Neural crest cell (in vitro differentiated cells): ENCODE data around the gene ERV3-1. TPM values are rescaled to one million over a fixed set of nuclear protein-coding genes. Genes with fewer than 3 reads are reported as not detected.
A peak's percentile ranks its signal among the peaks of the same experiment; 100 is the strongest.

ENCODE experiments used
- DNase-seq: peaks from one replicate; pipeline ENCODE4 v3.0.0; 2021; ENCODE audit warnings: low read depth, mixed read lengths, low spot score
- H3K27ac Mint-ChIP-seq: one replicate; pipeline ENCODE4 v1.8.0; 2021; ENCODE audit warnings: mild to moderate bottlenecking, mixed read lengths; ENCODE audit not compliant: unreplicated experiment
- H3K27me3 Mint-ChIP-seq: 2 replicates; pipeline ENCODE4 v1.8.0; 2021; ENCODE audit warnings: low read depth, mild to moderate bottlenecking, mixed read lengths
- H3K36me3 Mint-ChIP-seq: 2 replicates; pipeline ENCODE4 v1.8.0; 2021; ENCODE audit warnings: low read depth, mild to moderate bottlenecking, mixed read lengths
- H3K4me1 Mint-ChIP-seq: 2 replicates; pipeline ENCODE4 v1.8.0; 2021; ENCODE audit warnings: mixed read lengths
- H3K4me3 Mint-ChIP-seq: one replicate; pipeline ENCODE4 v1.8.0; 2021; ENCODE audit warnings: mild to moderate bottlenecking, mixed read lengths
- H3K9me3 Mint-ChIP-seq: 2 replicates; pipeline ENCODE4 v1.8.0; 2021; ENCODE audit warnings: mixed read lengths
- total RNA-seq: library from RNA; stranded (reverse); gene quantifications from 2 replicates; pipeline ENCODE4 v1.2.1, GENCODE V29; 2021
- TF ChIP-seq, protein P1 (sequence below): fragments of 200-600 bp; sonication (generic); conservative IDR thresholded peaks from 2 replicates; pipeline ENCODE4 v1.5.0; 2021; ENCODE audit warnings: antibody characterized with exemption, mild to moderate bottlenecking

The ERV3-1 gene
- total RNA-seq, 1 donor from 2014 or later: 33.0 TPM

DNA sequence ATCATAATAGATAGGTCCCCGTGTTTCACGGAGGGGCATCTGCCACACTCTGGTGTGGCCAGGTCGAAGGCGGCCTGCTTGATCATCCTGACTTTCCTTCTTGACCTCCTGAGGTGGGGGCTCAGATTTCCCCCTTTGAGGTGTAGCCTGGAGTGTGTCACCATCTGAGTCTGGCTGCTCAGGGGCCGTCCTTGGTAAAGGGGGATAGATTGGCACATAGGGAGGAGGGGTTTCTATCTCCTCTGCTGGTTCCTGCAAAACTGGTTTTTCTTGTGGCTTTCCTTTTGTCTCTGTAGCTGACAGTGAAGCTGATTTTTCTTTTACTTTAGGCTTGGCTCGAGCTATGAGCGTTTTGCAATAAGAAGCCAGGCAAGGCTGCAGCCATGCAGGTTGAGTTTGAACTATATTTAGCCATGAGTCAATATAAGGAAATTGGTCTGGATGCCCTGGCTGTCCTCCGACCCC is 8.5 kb downstream of the ERV3-1 start:
- Mint-ChIP-seq H3K4me1 (no peaks in the 10 kb centered on the region), H3K27me3 (no peaks in the 10 kb centered on the region), H3K4me3 (no peak overlapping the region), H3K27ac (no peak overlapping the region), H3K9me3 (peaks cover 37% of the 10 kb centered on the region), H3K36me3 (peaks cover 85% of the 10 kb centered on the region)
- TF ChIP-seq, protein P1, sequence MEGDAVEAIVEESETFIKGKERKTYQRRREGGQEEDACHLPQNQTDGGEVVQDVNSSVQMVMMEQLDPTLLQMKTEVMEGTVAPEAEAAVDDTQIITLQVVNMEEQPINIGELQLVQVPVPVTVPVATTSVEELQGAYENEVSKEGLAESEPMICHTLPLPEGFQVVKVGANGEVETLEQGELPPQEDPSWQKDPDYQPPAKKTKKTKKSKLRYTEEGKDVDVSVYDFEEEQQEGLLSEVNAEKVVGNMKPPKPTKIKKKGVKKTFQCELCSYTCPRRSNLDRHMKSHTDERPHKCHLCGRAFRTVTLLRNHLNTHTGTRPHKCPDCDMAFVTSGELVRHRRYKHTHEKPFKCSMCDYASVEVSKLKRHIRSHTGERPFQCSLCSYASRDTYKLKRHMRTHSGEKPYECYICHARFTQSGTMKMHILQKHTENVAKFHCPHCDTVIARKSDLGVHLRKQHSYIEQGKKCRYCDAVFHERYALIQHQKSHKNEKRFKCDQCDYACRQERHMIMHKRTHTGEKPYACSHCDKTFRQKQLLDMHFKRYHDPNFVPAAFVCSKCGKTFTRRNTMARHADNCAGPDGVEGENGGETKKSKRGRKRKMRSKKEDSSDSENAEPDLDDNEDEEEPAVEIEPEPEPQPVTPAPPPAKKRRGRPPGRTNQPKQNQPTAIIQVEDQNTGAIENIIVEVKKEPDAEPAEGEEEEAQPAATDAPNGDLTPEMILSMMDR: no peak
- no peak for DNase-seq

DNA sequence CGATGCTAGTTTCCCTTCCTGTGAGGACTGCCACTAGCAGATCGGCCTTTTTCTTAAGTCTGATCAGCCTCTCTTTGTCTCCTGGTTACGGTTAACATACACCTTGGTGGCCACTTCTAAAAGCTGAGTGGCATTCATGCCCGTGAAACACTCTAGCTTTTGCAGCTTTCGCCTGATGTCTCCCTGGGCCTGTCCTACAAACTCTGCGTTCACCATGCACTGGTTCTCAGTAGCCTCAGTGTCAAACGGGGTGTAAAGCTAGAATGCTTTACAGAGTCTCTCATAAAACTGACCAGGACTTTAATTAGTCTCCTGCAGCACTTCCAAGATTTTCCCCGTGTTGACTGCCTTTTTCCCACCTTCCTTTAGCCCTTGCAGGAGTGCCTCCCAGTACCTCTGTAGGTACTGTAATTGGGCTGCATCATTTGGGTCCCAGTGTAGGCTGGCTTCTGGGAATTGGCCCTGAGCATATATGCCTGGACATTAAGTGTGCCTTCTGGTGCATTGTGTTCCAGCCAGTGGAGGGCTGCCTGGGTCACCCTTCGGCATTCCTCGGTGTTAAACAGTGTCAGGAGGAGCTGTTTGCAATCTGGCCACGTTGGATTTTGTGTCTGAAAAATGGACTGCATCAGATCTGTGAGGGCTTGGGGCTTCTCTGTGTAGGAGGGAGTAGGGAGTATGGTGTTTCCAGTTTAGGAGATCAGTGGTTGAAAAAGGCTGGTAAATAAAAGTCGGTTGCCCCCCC is 9.2 kb downstream of the ERV3-1 start:
- Mint-ChIP-seq H3K27ac (no peak overlapping the region), H3K4me1 (no peaks in the 10 kb centered on the region), H3K4me3 (peak overlapping the region; percentile 31), H3K27me3 (no peaks in the 10 kb centered on the region), H3K36me3 (peaks cover 85% of the 10 kb centered on the region), H3K9me3 (peaks cover 34% of the 10 kb centered on the region)
- DNase-seq: no peak
- TF ChIP-seq, protein P1: no peak

DNA sequence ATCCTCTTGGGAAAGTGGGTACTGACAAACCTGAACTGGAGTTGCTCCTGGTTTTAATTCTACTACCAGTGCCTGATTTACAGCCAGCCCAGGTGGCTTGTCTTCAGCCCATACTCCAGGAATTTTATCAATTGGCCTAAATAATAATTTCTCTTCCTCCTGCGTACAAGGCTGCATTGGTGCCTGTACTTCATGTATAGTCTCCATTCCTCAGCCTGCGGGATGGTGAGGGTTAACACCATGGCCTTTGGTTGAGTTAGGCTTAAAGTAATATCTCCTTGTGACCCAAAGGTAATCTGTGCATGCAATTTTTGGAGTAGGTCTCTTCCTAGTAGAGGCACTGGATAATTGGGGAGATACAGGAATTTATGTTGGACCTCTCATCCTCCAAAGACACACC is 10.2 kb downstream of the ERV3-1 start:
- Mint-ChIP-seq H3K9me3 (peaks cover 32% of the 10 kb centered on the region), H3K27ac (no peak overlapping the region), H3K4me1 (no peaks in the 10 kb centered on the region), H3K36me3 (peaks cover 88% of the 10 kb centered on the region), H3K4me3 (peak overlapping the region; percentile 45), H3K27me3 (no peaks in the 10 kb centered on the region)
- TF ChIP-seq, protein P1: no peak
- DNase-seq: no peak

DNA sequence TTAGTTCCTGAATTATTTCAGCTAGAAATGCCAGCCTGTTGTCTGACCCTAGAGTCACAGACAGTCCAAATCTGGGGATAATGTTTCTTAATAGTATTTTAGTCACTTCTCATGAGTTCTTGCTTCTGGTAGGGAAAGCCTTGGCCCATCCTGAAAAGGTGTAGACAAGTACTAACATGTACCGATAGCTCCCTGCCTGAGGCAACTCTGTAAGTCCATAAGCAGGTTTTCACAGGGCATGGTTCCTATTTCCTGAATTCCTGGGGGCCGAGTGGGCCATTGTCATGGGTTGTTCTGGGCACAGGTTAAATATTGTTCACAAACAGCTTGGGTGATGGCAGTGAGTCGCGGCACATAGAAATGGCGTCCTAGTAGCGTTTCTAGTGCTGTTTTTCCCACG is 12.6 kb downstream of the ERV3-1 start:
- H3K4me3 Mint-ChIP-seq: no peak overlapping the region
- TF ChIP-seq, protein P1: no peak
- no peak overlapping the region for H3K27ac Mint-ChIP-seq
- H3K27me3 Mint-ChIP-seq: no peaks in the 10 kb centered on the region
- no peaks in the 10 kb centered on the region for H3K4me1 Mint-ChIP-seq
- H3K36me3 Mint-ChIP-seq: peaks cover 92% of the 10 kb centered on the region
- peaks cover 35% of the 10 kb centered on the region for H3K9me3 Mint-ChIP-seq
- DNase-seq: no peak

DNA sequence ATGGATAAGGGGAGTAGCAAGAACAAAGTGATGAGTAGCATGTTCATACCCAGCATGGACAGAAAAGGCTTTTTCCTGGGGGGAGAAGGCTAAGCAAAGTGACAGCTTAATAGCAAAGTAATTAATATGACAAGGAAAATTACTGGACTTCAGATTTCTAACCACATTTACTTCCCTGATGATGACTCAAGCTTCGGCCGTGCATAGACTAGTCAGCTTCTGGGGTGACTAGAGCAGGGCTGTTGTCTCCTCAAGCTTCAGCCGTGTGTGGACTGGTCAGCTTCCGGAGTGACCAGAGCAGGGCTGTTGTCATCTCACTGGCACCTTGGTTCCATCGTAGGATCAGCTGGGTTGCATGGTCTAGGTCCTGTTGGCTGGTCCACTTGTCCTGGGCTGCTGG is 13.5 kb downstream of the ERV3-1 start:
- peaks cover 38% of the 10 kb centered on the region for H3K9me3 Mint-ChIP-seq

More for the DNA sequence above, 13.5 kb downstream of the ERV3-1 start:
- TF ChIP-seq, protein P1: no peak
- Mint-ChIP-seq H3K27ac (no peak overlapping the region), H3K36me3 (peaks cover 92% of the 10 kb centered on the region), H3K27me3 (no peaks in the 10 kb centered on the region), H3K4me3 (no peak overlapping the region), H3K4me1 (no peaks in the 10 kb centered on the region)
- DNase-seq: no peak
